ENCODE data around the gene PNPLA6.

The PNPLA6 gene

GRCh38 chr19:7494416-7495098 is 41.0 kb upstream of the PNPLA6 start:
- H3K36me3 ChIP-seq (ENCODE audit: control insufficient read depth in 4 of 4, insufficient read depth in 4 of 4, low read length in 3 of 4) = no peaks in the 10 kb centered on the region
- no peak overlapping the region for H3K4me3 ChIP-seq (ENCODE audit: control insufficient read depth in 1 of 7, extremely low read depth in 1 of 7, insufficient read depth in 4 of 7, low read depth in 2 of 7, low read length in 6 of 7)
- ChIA-PET POLR2A (interaction anchor here (0.6 kb wide), 1 partner anchor 17 kb away, joined by 3 read pairs; no protein-coding TSS in a partner anchor), CTCF (interaction anchor here (0.6 to 1.4 kb wide), 2 partner anchors 10 to 140 kb away, joined by 3 read pairs; no protein-coding TSS in a partner anchor)
- no peak for DNase-seq
- H3K27me3 ChIP-seq (replicated peaks in 2 of 5; ENCODE audit: control insufficient read depth in 4 of 5, insufficient read depth in 5 of 5, low read length in 4 of 5) = no peaks in the 10 kb centered on the region
- peaks cover 0 to 18% (median 9%) of the 10 kb centered on the region in 4 experiments for H3K4me1 ChIP-seq (ENCODE audit: control extremely low read depth in 1 of 4, control insufficient read depth in 4 of 4, insufficient read depth in 4 of 4, low read length in 3 of 4)
- no peak overlapping the region for H3K27ac ChIP-seq (ENCODE audit: insufficient read depth in 1 of 2, low read depth in 1 of 2, low read length in 2 of 2, poor library complexity in 1 of 2, severe bottlenecking in 2 of 2)
- 91% methylated on average over 13 of the region's 13 CpGs for WGBS (ENCODE audit: insufficient coverage)
- H3K9me3 ChIP-seq (ENCODE audit: control extremely low read depth in 1 of 5, control insufficient read depth in 4 of 5, insufficient read depth in 2 of 5, low read depth in 1 of 5, low read length in 4 of 5) = no peaks in the 10 kb centered on the region

GRCh38 chr19:7497292-7497691 is 38.2 kb upstream of the PNPLA6 start:
- H3K9me3 ChIP-seq (ENCODE audit: control extremely low read depth in 1 of 5, control insufficient read depth in 4 of 5, insufficient read depth in 2 of 5, low read depth in 1 of 5, low read length in 4 of 5) = peaks cover 0 to 6% (median 0%) of the 10 kb centered on the region in 5 experiments
- ChIA-PET POLR2A (interaction anchor here (0.7 kb wide), 1 partner anchor 1007 kb away, joined by 3 read pairs; no protein-coding TSS in a partner anchor), CTCF (interaction anchor here (0.8 to 2.7 kb wide), 8 partner anchors 9 to 71 kb away, joined by 3 to 18 read pairs (median 6); partner anchors contain the start of genes MCOLN1, PEX11G and ZNF358)
- no peak overlapping the region for H3K27ac ChIP-seq (ENCODE audit: insufficient read depth in 1 of 2, low read depth in 1 of 2, low read length in 2 of 2, poor library complexity in 1 of 2, severe bottlenecking in 2 of 2)
- H3K27me3 ChIP-seq (replicated peaks in 2 of 5; ENCODE audit: control insufficient read depth in 4 of 5, insufficient read depth in 5 of 5, low read length in 4 of 5) = peaks cover 0 to 19% (median 7%) of the 10 kb centered on the region in 5 experiments
- H3K4me3 ChIP-seq (ENCODE audit: control insufficient read depth in 1 of 7, extremely low read depth in 1 of 7, insufficient read depth in 4 of 7, low read depth in 2 of 7, low read length in 6 of 7) = no peak overlapping the region
- peaks cover 0 to 17% (median 11%) of the 10 kb centered on the region in 4 experiments for H3K4me1 ChIP-seq (ENCODE audit: control extremely low read depth in 1 of 4, control insufficient read depth in 4 of 4, insufficient read depth in 4 of 4, low read length in 3 of 4)
- DNase-seq = peak; percentile 38 to 62 (median 61)
- H3K36me3 ChIP-seq (ENCODE audit: control insufficient read depth in 4 of 4, insufficient read depth in 4 of 4, low read length in 3 of 4) = no peaks in the 10 kb centered on the region
- WGBS (ENCODE audit: insufficient coverage) = 47% methylated on average over 5 of the region's 7 CpGs

GRCh38 chr19:7500811-7501450 is 34.6 kb upstream of the PNPLA6 start:
- WGBS (ENCODE audit: insufficient coverage) = 4% methylated on average over 81 of the region's 93 CpGs
- CTCF ChIA-PET = no interaction called here
- no peak overlapping the region for H3K27ac ChIP-seq (ENCODE audit: insufficient read depth in 1 of 2, low read depth in 1 of 2, low read length in 2 of 2, poor library complexity in 1 of 2, severe bottlenecking in 2 of 2)

GRCh38 chr19:7502552-7502951 is 33.0 kb upstream of the PNPLA6 start:
- no peak overlapping the region for H3K27ac ChIP-seq (ENCODE audit: insufficient read depth in 1 of 2, low read depth in 1 of 2, low read length in 2 of 2, poor library complexity in 1 of 2, severe bottlenecking in 2 of 2)
- H3K9me3 ChIP-seq (ENCODE audit: control extremely low read depth in 1 of 5, control insufficient read depth in 4 of 5, insufficient read depth in 2 of 5, low read depth in 1 of 5, low read length in 4 of 5) = peaks cover 0 to 6% (median 0%) of the 10 kb centered on the region in 5 experiments
- H3K4me3 ChIP-seq (ENCODE audit: control insufficient read depth in 1 of 7, extremely low read depth in 1 of 7, insufficient read depth in 4 of 7, low read depth in 2 of 7, low read length in 6 of 7) = no peak overlapping the region
- no peak for DNase-seq
- no peaks in the 10 kb centered on the region for H3K36me3 ChIP-seq (ENCODE audit: control insufficient read depth in 4 of 4, insufficient read depth in 4 of 4, low read length in 3 of 4)
- peaks cover 0 to 23% (median 7%) of the 10 kb centered on the region in 5 experiments for H3K27me3 ChIP-seq (replicated peaks in 2 of 5; ENCODE audit: control insufficient read depth in 4 of 5, insufficient read depth in 5 of 5, low read length in 4 of 5)
- WGBS (ENCODE audit: insufficient coverage) = 58% methylated on average over 2 of the region's 2 CpGs
- H3K4me1 ChIP-seq (ENCODE audit: control extremely low read depth in 1 of 4, control insufficient read depth in 4 of 4, insufficient read depth in 4 of 4, low read length in 3 of 4) = peaks cover 0 to 24% (median 20%) of the 10 kb centered on the region in 4 experiments
- ChIA-PET POLR2A (no interaction called here), CTCF (no interaction called here)

More at GRCh38 chr19:7500811-7501450, 34.6 kb upstream of the PNPLA6 start:
- peaks cover 0 to 23% (median 7%) of the 10 kb centered on the region in 5 experiments for H3K27me3 ChIP-seq (replicated peaks in 2 of 5; ENCODE audit: control insufficient read depth in 4 of 5, insufficient read depth in 5 of 5, low read length in 4 of 5)
- peaks cover 0 to 23% (median 19%) of the 10 kb centered on the region in 4 experiments for H3K4me1 ChIP-seq (ENCODE audit: control extremely low read depth in 1 of 4, control insufficient read depth in 4 of 4, insufficient read depth in 4 of 4, low read length in 3 of 4)
- H3K36me3 ChIP-seq (ENCODE audit: control insufficient read depth in 4 of 4, insufficient read depth in 4 of 4, low read length in 3 of 4) = no peaks in the 10 kb centered on the region
- peak; percentile 32 to 75 (median 54) for DNase-seq
- H3K9me3 ChIP-seq (ENCODE audit: control extremely low read depth in 1 of 5, control insufficient read depth in 4 of 5, insufficient read depth in 2 of 5, low read depth in 1 of 5, low read length in 4 of 5) = peaks cover 0 to 6% (median 0%) of the 10 kb centered on the region in 5 experiments
- H3K4me3 ChIP-seq (ENCODE audit: control insufficient read depth in 1 of 7, extremely low read depth in 1 of 7, insufficient read depth in 4 of 7, low read depth in 2 of 7, low read length in 6 of 7) = peak overlapping the region; percentile 26 to 63 (median 47)
- POLR2A ChIA-PET = no interaction called here

GRCh38 chr19:7504684-7505083 is 30.8 kb upstream of the PNPLA6 start:
- ChIA-PET CTCF (interaction anchor here (1.1 to 4.6 kb wide), 4 partner anchors 7 to 16 kb away, joined by 4 to 18 read pairs (median 4); a partner anchor contains a TSS), POLR2A (interaction anchor here (0.6 kb wide), 1 partner anchor 31 kb away, joined by 3 read pairs; the partner anchor contains the start of gene PNPLA6)
- Histone ChIP-seq H3K27ac (ENCODE audit: insufficient read depth in 1 of 2, low read depth in 1 of 2, low read length in 2 of 2, poor library complexity in 1 of 2, severe bottlenecking in 2 of 2) (no peak overlapping the region), H3K4me1 (ENCODE audit: control extremely low read depth in 1 of 4, control insufficient read depth in 4 of 4, insufficient read depth in 4 of 4, low read length in 3 of 4) (peaks cover 0 to 24% (median 20%) of the 10 kb centered on the region in 4 experiments), H3K36me3 (ENCODE audit: control insufficient read depth in 4 of 4, insufficient read depth in 4 of 4, low read length in 3 of 4) (no peaks in the 10 kb centered on the region), H3K27me3 (replicated peaks in 2 of 5; ENCODE audit: control insufficient read depth in 4 of 5, insufficient read depth in 5 of 5, low read length in 4 of 5) (peaks cover 0 to 23% (median 7%) of the 10 kb centered on the region in 5 experiments), H3K4me3 (ENCODE audit: control insufficient read depth in 1 of 7, extremely low read depth in 1 of 7, insufficient read depth in 4 of 7, low read depth in 2 of 7, low read length in 6 of 7) (no peak overlapping the region), H3K9me3 (ENCODE audit: control extremely low read depth in 1 of 5, control insufficient read depth in 4 of 5, insufficient read depth in 2 of 5, low read depth in 1 of 5, low read length in 4 of 5) (peaks cover 0 to 6% (median 0%) of the 10 kb centered on the region in 5 experiments)
- 81% methylated on average over 4 of the region's 6 CpGs for WGBS (ENCODE audit: insufficient coverage)
- peak; percentile 61 to 92 (median 84) for DNase-seq

- Histone ChIP-seq H3K4me1 (ENCODE audit: control extremely low read depth in 1 of 4, control insufficient read depth in 4 of 4, insufficient read depth in 4 of 4, low read length in 3 of 4) (peaks cover 0 to 24% (median 20%) of the 10 kb centered on the region in 4 experiments), H3K9me3 (ENCODE audit: control extremely low read depth in 1 of 5, control insufficient read depth in 4 of 5, insufficient read depth in 2 of 5, low read depth in 1 of 5, low read length in 4 of 5) (peaks cover 0 to 6% (median 0%) of the 10 kb centered on the region in 5 experiments), H3K27me3 (replicated peaks in 2 of 5; ENCODE audit: control insufficient read depth in 4 of 5, insufficient read depth in 5 of 5, low read length in 4 of 5) (peaks cover 0 to 21% (median 4%) of the 10 kb centered on the region in 5 experiments), H3K4me3 (ENCODE audit: control insufficient read depth in 1 of 7, extremely low read depth in 1 of 7, insufficient read depth in 4 of 7, low read depth in 2 of 7, low read length in 6 of 7) (peak overlapping the region in 3 of 7 experiments; percentile 28 to 70 (median 65)), H3K27ac (ENCODE audit: insufficient read depth in 1 of 2, low read depth in 1 of 2, low read length in 2 of 2, poor library complexity in 1 of 2, severe bottlenecking in 2 of 2) (no peak overlapping the region), H3K36me3 (ENCODE audit: control insufficient read depth in 4 of 4, insufficient read depth in 4 of 4, low read length in 3 of 4) (no peaks in the 10 kb centered on the region)
- WGBS (ENCODE audit: insufficient coverage) = 27% methylated on average over 18 of the region's 19 CpGs
- CTCF ChIA-PET = interaction anchor here (1.1 to 4.6 kb wide), 4 partner anchors 8 to 16 kb away, joined by 4 to 18 read pairs (median 4); a partner anchor contains a TSS
- POLR2A ChIA-PET = no interaction called here
- peak in 2 of 3 donors; percentile 38 to 62 for DNase-seq
Measured at GRCh38 chr19:7505288-7505681, 30.2 kb upstream of the PNPLA6 start.

Data from common myeloid progenitor, CD34-positive (primary cell).